HG03558 (cell line): ENCODE data around the gene NPR2.
A peak's percentile ranks its signal among the peaks of the same experiment; 100 is the strongest.

ENCODE experiments used
- ATAC-seq: cut with Tn5 transposase; IDR thresholded peaks from one replicate; pipeline ENCODE4 v1.9.1; 2021; ENCODE audit warnings: moderate number of reproducible peaks; ENCODE audit not compliant: unreplicated experiment; ENCODE audit errors: extremely low read depth

Gene NPR2

DNA sequence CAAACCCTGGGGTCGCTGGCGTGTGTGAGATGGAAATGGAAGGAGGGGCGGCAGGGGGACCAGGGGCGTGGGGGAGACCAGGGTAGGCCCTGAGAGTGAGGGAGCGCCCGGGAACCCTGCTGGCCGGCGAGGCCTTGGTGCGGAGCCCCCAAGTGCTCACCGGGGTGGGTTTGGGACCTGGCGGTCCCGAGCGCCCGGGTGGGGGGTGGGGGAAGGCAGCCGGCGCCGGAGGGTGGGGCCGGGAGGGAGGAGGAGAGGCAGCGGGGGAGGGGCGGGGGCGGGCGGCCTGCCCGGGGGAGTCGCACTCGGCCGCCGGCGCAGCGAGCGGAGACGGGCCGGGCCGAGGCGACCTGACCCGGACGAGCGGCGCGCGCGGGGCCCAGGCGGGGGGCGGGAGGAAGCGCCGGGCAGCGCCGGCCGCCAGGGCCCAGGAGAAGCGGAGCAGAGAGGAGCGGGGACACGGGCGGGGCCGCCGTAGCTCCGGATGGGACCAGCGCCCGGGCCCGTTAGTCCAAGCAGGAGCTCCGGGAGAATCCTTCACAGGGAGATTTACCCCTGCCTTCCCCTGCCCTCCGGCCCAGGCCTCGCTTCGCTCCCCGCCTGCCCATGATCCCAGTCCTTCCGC lies at the start of gene NPR2:
NPR2 (plus strand) TSS at position 295 of the 625 bp plus-strand sequence. CDS start 818 bp downstream, outside the sequence.
- ATAC-seq, result no peak

GRCh38 chr9:35741740-35742139 lies 49.7 kb upstream of the NPR2 start:
- ATAC-seq, result no peak

GRCh38 chr9:35743452-35743851 lies 47.9 kb upstream of the NPR2 start:
- ATAC-seq, result no peak

DNA sequence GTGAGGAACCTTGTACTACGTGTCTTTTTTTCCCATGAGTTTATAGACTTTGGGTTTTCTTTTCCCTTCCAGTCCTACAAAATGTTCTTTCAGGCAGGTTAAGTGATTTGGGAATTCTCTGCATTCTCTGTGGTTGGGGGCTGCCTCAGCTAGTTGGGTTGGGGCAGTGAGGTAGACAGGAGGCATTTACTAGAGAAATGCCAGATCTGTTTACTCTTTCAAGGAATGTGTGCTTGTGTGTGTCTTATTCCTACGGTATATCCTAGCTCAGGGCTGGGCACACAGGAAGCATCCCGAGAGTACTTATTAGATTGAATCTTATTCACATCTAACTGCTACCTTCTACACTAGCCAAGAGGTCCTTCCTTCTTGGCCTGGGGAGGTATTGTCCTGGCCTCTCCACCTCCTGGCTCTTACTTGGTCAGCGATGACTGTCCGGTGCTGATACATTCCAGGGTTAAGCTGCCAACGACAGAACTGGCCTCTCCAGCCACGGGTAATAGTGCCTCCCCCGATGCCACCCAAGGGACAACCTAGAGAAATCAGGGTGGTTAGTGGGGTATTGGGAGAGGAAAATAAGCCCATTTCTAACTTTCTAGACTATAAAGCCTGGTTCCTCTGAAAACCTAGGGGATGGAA lies 47.4 kb upstream of the NPR2 start:
- no peak for ATAC-seq

- no peak for ATAC-seq
Measured at GRCh38 chr9:35745569-35745968, 45.8 kb upstream of the NPR2 start.

DNA sequence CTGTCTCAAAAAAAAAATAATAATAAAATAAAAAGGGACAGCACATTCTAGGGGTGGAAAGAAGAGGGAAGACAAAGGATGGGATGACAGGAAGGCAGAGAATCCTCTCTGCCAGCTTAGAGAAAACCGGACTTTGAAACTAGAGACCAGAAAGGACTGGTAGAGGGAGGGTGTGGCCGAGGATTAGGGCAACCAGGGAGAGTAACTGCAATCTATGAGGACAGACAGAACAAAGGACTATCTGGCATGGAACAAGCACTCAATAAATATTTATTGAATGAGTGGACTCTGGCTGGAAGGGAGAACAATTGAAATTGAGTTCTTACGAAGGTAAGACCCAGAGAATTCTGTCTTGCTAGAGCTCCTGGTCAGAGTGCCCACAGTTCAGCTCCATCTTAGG lies 44.8 kb upstream of the NPR2 start:
- ATAC-seq, result no peak

DNA sequence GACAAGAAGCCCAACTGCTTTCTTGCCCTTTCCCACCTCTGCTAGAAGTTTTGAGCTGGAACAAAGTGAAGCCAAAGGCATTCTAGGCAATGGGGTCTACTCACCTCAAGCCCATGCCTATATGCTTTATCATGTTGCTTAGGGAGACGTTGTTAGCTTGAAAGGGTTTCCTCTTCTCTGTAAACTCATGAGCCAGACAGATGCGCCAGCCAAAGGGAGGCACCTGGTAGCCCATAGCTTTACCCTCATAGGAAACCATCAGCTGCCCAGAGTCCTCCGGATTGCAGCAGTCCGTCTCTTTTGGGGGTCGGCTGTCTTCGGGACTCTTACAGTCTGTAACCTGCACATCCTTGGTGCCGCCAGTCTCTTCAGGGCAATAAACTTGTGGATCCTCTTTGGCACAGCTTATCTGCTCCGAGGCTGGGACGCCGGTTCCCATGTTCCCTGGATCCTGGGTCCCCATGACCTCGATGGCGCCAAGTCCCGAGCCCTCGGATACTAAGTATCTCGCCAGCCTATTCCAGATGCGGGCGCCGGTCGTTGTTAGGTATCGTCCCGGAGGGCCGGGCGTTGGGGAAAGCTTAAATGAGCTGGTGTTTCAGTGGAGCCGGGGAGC lies 43.0 kb upstream of the NPR2 start:
- ATAC-seq, result no peak

GRCh38 chr9:35748858-35749514 lies 42.4 kb upstream of the NPR2 start, which contains the start of the genes GBA2 and RGP1:
Gene GBA2 (minus strand): TSS chr9:35749228. CDS start chr9:35748704, 524 bp downstream.
Gene RGP1 (plus strand): TSS chr9:35749287. CDS start chr9:35749756, 469 bp downstream.
- peak; percentile 48 for ATAC-seq

DNA sequence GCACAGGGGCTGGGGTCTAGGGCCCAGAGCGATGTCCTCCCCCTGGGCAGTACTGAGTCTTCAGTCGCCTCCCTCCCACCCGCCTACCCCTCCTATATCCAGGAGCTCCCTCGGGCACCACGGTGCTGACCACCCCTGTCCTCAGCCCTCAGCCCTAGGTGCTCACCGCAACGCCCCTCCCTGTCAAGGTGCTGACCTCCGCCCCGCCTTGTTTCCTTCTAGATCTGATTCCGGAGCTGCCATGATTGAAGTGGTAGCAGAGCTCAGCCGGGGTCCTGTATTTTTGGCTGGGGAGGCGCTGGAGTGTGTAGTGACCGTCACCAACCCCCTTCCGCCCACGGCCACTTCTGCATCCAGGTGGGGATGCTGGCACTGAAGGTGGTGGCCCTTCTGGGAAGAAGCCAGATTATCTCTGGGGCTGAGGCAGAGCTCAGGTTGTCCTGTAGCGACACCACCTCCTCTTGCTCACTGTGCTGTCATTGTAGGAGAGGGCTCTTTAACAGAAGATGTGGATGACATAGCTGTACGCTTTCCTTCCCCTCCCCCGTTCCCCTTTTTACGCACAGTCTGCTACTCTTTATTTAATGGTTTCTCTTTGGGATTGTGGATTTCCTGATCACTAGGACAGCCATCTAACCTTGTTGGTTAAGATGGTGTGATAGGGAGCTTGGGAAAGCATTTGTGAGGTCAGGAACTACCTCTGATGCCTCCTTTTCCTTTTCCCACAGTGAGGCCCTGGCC lies 41.7 kb upstream of the NPR2 start:
- no peak for ATAC-seq

DNA sequence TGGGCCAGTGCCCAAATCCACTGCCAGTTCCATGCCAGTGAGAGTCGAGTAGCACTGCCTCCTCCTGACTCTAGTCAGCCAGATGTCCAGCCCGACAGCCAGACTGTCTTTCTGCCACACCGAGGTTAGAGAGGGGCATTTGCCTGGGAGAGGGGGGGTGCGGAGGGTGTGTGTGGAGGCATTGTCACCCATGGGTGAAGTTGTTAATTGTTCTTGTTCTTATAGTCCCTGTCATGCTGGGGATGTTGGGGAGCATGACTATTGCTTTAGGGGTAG lies 41.2 kb upstream of the NPR2 start:
- ATAC-seq, result no peak

DNA sequence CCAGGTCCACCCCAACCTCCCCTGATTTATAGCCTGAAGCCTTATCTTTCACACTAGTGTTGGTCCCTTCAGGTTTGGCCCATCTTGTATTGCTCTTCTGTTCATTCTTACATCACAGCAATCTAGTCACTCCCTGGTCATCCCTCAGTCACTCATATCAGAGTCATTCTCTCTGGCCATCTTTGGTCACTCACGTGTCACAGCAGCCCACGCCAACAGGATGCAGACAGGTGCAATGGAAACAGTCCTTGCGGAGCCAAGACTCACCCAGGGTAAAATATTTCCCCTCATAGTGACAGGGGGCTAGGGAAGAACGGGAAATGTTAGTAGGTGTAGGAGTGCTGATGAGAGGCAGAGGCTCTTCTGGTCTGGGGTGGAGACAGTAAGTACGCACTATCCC lies 37.9 kb upstream of the NPR2 start:
- ATAC-seq, result no peak

DNA sequence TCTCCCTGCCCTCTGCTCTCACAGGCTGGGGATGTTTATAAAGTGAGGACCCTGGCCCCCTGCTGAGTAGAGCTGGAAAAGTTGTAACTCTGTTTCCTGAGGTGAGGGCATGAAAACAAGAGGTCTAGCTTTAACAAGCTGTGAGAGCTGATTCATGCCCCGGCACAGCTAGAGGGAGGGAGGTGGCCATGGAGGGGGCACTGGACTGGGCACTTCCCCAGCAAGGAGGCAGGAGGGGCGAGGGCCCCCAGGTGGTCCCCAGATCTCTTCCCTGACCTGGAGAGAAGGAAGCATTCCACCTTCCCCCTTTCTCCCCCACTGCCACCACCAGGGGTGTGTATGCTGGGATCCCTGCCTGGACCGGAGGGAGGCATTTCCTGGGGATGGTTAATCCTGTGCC lies 37.1 kb upstream of the NPR2 start, which contains the start of gene MSMP:
MSMP (minus strand) TSS at position 13 of the 400 bp plus-strand sequence. CDS start 147 bp downstream, outside the sequence.
- ATAC-seq, result no peak

- ATAC-seq, result no peak
Measured at GRCh38 chr9:35755071-35755470, 36.3 kb upstream of the NPR2 start.

GRCh38 chr9:35756275-35757225 lies 34.8 kb upstream of the NPR2 start:
- peak; percentile 37 for ATAC-seq

DNA sequence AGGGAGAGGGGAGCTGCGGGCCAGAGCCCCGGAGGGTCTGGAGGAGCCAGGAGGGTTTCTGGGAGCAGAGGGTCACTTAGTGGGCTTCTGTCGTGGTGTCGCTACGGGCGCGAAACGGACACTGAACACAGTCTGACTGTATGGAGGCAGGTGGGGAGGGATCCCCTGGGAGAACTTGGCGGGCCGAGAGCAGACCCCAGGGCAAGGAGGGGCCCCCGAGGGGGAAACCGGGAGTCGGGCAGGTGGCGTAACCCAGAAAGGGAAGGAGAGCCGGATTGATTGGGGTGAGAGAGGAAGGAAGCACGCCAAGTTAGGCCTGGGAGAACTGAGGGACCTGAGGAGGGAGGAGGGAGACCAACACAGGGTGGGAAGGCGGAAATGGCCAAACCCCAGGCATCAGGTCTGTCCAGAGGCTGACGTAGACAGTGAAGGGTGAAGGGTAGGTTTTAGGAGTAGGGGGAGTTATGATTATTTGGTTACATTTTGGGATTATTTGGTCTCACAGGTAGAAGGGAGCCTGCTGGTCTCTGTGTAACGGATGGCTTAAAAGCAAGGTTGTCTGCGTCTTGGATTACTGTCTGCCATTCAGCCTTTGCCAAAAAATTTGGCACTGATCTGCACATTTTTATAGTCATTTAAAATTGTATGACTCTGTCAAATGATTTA lies 34.0 kb upstream of the NPR2 start:
- peak; percentile 24 for ATAC-seq

GRCh38 chr9:35757892-35758275 lies 33.5 kb upstream of the NPR2 start:
- ATAC-seq, result no peak

DNA sequence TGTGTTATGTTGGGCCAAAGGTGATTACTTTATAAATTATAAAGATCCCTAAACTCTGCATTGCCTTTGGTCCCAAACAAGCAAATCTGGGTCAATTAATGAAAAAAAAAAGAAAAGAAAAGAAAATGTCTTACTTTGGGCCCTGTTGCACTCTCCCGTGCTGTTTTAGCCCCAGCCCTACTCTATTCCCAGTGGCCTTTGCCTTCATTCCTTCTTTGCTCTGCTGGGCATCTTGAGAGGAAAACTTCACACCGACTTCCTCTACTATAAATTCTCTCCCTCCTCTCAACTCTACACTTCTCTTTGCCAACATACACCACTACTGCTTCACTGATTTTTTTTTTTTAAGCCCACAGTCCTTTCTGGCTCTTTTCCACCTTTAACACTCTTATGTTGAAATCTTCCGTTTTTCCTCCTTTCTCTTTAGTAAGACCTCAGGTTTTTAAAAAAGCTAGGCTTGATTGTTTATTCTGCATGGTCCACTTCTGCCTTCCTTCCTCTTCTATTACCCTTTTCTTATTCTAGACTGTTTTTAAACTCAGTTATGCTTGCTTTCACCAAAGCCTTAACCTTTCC lies 32.8 kb upstream of the NPR2 start:
- no peak for ATAC-seq

- no peak for ATAC-seq
Measured at GRCh38 chr9:35759795-35760194, 31.6 kb upstream of the NPR2 start.

DNA sequence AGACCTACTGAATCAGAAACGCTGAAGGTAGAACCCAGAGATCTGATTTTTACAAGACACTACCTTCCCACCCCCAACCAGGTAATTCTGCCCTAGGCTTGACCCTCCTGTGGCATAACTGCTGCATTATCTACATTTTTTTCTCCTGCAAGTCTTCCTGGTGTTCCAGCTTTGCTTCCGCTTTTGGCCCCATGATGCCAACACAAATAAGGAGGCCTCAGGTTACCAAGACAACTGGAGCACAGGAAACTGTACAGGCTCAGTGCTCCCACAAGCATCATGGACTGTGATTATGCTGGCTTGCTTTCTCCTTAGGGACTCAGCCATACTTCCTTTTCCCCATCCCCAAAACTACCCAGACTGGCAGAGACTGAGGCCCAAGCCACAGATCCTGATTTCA lies 30.7 kb upstream of the NPR2 start:
- no peak for ATAC-seq
